ENCODE data around the gene FCRLA.

The FCRLA gene

GRCh38 chr1:161731981-161732718 is 25.1 kb downstream of the FCRLA start:
- DNase-seq (ENCODE audit: low read depth), result no peak

DNA sequence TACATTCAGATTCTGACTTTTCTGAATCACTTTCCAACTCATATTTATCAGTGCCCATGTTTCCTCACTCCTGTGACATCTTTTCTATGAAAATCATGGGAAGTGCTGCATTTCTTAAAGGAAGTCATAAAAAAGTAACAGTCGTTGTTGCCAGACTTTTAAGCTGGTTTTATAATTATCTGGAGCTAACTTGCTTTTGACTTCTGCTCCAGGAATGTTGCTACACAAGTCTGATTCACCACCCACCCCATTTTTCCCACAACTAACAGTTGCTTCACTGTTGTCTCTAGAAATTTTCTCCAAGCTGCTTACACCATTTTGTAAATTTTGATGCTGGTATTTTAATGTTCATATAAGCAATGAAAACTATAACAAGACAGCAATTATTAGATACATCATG is 26.5 kb downstream of the FCRLA start:
- DNase-seq (ENCODE audit: low read depth), result no peak

GRCh38 chr1:161735837-161736236 is 28.8 kb downstream of the FCRLA start:
- no peak for DNase-seq (ENCODE audit: low read depth)

DNA sequence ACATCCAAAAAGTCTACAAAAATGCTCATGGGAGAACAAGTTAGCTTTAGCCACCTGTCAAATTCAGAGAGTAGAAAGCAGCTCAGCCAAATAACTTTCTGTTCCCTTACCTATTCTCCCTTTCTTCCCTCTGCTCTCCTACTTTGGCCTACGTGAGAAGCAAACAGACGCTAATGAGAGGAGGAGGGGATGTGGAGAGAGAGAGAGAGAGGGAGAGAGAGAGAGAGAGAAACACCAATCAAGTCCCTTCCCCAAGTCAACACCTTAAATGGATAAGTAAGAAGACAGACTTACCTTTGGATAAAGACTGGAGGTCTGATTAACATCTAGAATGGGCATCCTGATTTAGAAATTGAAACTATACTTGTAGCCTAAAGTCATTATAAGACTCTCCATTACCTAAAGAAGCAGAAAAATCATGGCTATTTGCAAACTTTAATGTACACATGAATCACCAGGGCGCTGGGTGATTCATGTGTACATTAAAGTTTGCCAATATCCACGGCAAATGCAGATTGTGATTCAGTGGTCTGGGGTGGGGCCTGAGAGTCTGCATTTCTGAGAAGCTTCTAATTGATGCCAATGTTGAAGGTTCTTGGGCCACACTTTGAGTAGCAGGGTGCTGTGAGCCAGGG is 29.4 kb downstream of the FCRLA start:
- no peak for DNase-seq (ENCODE audit: low read depth)

- DNase-seq (ENCODE audit: low read depth), result no peak
Measured at GRCh38 chr1:161737625-161738024, 30.6 kb downstream of the FCRLA start.

GRCh38 chr1:161738627-161739287 is 31.7 kb downstream of the FCRLA start:
- DNase-seq (ENCODE audit: low read depth), result no peak

GRCh38 chr1:161739865-161740566 is 33.0 kb downstream of the FCRLA start:
- no peak for DNase-seq (ENCODE audit: low read depth)

DNA sequence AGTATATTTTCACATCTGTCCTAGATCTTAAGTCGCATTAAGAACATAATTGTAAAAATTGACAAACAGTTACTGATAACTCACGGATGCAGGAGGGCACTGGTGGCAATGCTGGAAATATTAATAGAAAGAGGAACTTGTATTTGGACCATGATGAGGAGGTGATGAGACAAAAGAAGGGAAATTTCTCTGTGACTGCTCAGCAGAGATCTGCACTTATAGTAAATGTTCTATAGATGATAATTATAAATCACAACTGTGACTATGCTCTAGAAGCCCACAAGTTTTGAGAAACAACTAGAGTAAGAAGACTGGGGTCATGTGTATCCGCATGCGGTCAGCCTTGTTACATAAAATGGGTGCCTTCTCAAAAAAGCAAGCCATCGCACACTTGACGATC is 33.9 kb downstream of the FCRLA start:
- DNase-seq (ENCODE audit: low read depth), result no peak

DNA sequence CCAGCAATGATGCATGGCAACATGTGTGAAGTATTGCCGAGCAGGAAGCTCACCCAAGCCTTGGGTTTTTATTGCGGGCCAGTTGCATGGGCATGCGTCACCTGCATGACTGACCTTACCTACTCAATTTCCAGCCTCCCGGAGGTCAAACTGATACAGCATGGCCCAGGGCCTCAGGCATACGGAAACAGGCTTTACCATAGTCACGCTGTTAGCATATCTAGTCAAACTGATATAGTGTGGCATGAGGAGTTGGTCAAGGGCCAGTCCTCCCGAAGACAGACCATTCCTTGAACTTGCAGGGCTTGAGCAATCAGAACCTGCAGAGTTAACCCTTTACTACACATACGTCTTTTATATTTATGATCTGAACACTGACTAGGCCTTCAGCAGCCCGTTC is 36.2 kb downstream of the FCRLA start:
- DNase-seq (ENCODE audit: low read depth), result no peak

DNA sequence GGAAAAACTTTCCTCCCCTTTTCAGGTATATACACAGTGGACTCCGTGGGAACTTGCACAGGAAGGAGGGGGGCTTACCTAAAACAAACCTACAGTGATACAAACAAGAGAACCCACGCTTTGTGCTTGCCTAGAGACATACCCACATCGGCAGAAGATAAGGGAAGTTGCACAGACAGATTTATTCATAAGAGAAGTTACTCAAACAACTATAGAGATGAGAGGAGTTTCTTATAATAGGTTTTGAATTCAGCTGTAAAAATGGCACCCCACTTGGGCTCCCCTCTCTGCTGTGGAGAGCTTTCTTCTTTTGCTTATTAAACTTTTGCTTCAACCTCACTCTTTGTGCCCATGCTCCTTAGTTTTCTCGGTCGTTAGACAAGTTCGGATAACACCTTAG is 40.8 kb downstream of the FCRLA start:
- DNase-seq (ENCODE audit: low read depth), result no peak

DNA sequence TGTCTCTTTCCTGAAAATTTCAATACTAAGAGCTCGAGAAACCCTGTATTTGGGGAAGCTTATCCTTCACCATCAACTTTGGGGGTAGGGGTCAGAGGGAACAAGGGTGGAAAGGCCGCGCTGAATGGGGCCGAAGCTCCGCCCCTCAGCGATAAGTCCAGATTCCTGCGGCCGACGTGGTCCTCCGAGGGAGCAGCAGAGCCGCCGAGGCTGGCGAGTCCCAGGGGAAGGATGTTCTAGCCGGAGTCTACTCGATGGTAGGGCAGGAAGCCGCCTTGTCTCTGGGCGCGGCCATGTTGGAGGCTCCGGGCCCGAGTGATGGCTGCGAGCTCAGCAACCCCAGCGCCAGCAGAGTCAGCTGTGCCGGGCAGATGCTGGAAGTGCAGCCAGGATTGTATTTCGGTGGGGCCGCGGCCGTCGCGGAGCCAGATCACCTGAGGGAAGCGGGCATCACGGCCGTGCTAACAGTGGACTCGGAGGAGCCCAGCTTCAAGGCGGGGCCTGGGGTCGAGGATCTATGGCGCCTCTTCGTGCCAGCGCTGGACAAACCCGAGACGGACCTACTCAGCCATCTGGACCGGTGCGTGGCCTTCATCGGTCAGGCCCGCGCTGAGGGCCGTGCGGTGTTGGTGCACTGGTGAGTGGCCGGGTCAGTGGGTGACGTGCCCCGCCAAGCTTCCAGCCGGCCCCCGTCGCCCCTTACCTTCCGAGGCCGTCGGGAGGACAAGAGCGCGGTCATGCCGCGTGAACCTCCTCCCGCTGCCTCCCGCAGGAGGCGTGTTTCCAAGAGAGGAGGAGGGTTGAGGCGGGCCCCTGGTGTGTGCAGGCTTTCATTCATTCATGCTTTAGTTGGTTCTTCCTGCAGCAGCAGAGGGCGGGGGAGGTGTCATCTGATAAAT is 42.7 kb downstream of the FCRLA start, which contains the start of gene DUSP12:
Gene DUSP12, plus strand, starts transcription at position 278 of the 899 bp plus-strand sequence. Its CDS starts 16 bp downstream, at position 294.
- peak; percentile 78 for DNase-seq (ENCODE audit: low read depth)

- peak; percentile 24 for DNase-seq (ENCODE audit: low read depth)
Measured at GRCh38 chr1:161763522-161764098, 56.6 kb downstream of the FCRLA start.

Measured in stimulated activated CD4-positive, alpha-beta T cell treated with anti-CD3 and anti-CD28 coated beads, Interleukin-2, amount 100 ng/mL, for 4 hours (primary cell).